Measurements from ENCODE around the gene FAT2. TPM values are rescaled to one million over a fixed set of nuclear protein-coding genes. Genes with fewer than 3 reads are reported as not detected.

The FAT2 gene
- total RNA-seq, 4 donors from 2014 or later = not detected

- no peak for DNase-seq
- in situ Hi-C loops (cut with MboI; ENCODE audit: low pct_ligation_motif_present in 1 of 4, low pct_unique_long_range_greater_than_20kb in 1 of 4, low sequenced_read_pairs in 3 of 4) = no loop called here
- no peaks in the 10 kb centered on the region for H3K9me3 ChIP-seq
- no peaks in the 10 kb centered on the region for H3K36me3 ChIP-seq
- intact Hi-C loops (cut with DNase I; ENCODE audit: low total_unique reads) = no loop called here
- TF ChIP-seq POLR2A (IDR thresholded peaks at IDR 0.05) = no peak
- no peak for TF ChIP-seq POLR2AphosphoS5 (IDR thresholded peaks at IDR 0.05)
- TF ChIP-seq EP300 (IDR thresholded peaks at IDR 0.05; ENCODE audit: low read depth) = no peak
- no peak for TF ChIP-seq CTCF (IDR thresholded peaks at IDR 0.05)
- WGBS, 2 donors (ENCODE audit: low coverage in 1 of 2) = 58 to 100% methylated on average over 2 to 6 of the region's 6 CpGs
- H3K4me1 ChIP-seq = no peaks in the 10 kb centered on the region
- no peak overlapping the region for H3K4me3 ChIP-seq
- no peak overlapping the region for H3K27ac ChIP-seq
- H3K27me3 ChIP-seq = no peaks in the 10 kb centered on the region
These were observed 34.3 kb downstream of the FAT2 start for GRCh38 chr5:151556806-151557205.

- Histone ChIP-seq H3K4me3 (no peak overlapping the region), H3K27me3 (no peaks in the 10 kb centered on the region), H3K27ac (no peak overlapping the region), H3K4me1 (no peaks in the 10 kb centered on the region), H3K9me3 (no peaks in the 10 kb centered on the region), H3K36me3 (no peaks in the 10 kb centered on the region)
- TF ChIP-seq CTCF (IDR thresholded peaks at IDR 0.05) = no peak
- TF ChIP-seq POLR2AphosphoS5 (IDR thresholded peaks at IDR 0.05) = no peak
- no peak for TF ChIP-seq POLR2A (IDR thresholded peaks at IDR 0.05)
- no peak for TF ChIP-seq EP300 (IDR thresholded peaks at IDR 0.05; ENCODE audit: low read depth)
- 72 to 76% methylated on average over 3 to 4 of the region's 4 CpGs for WGBS, 2 donors (ENCODE audit: low coverage in 1 of 2)
- in situ Hi-C loops (cut with MboI; ENCODE audit: low pct_ligation_motif_present in 1 of 4, low pct_unique_long_range_greater_than_20kb in 1 of 4, low sequenced_read_pairs in 3 of 4) (no loop called here), intact Hi-C loops (cut with DNase I; ENCODE audit: low total_unique reads) (no loop called here)
- DNase-seq = no peak
These were observed 35.2 kb downstream of the FAT2 start for GRCh38 chr5:151555760-151556576.

GRCh38 chr5:151553695-151554094 lies 37.4 kb downstream of the FAT2 start:
- WGBS, 2 donors (ENCODE audit: low coverage in 1 of 2) = 51 to 67% methylated on average over 4 to 5 of the region's 5 CpGs
- intact Hi-C loops (cut with DNase I; ENCODE audit: low total_unique reads) (no loop called here), in situ Hi-C loops (cut with MboI; ENCODE audit: low pct_ligation_motif_present in 1 of 4, low pct_unique_long_range_greater_than_20kb in 1 of 4, low sequenced_read_pairs in 3 of 4) (no loop called here)
- TF ChIP-seq POLR2A (IDR thresholded peaks at IDR 0.05) (no peak), EP300 (IDR thresholded peaks at IDR 0.05; ENCODE audit: low read depth) (no peak), CTCF (IDR thresholded peaks at IDR 0.05) (no peak), POLR2AphosphoS5 (IDR thresholded peaks at IDR 0.05) (no peak)
- no peak for DNase-seq
- no peak overlapping the region for H3K27ac ChIP-seq
- H3K9me3 ChIP-seq = no peaks in the 10 kb centered on the region
- no peak overlapping the region for H3K4me3 ChIP-seq
- H3K36me3 ChIP-seq = no peaks in the 10 kb centered on the region
- no peaks in the 10 kb centered on the region for H3K4me1 ChIP-seq
- no peaks in the 10 kb centered on the region for H3K27me3 ChIP-seq

- no peaks in the 10 kb centered on the region for H3K27me3 ChIP-seq
- H3K4me3 ChIP-seq = no peak overlapping the region
- no peak for TF ChIP-seq POLR2A (IDR thresholded peaks at IDR 0.05)
- TF ChIP-seq POLR2AphosphoS5 (IDR thresholded peaks at IDR 0.05) = no peak
- TF ChIP-seq CTCF (IDR thresholded peaks at IDR 0.05) = no peak
- TF ChIP-seq EP300 (IDR thresholded peaks at IDR 0.05; ENCODE audit: low read depth) = no peak
- WGBS, 2 donors (ENCODE audit: low coverage in 1 of 2) = 60 to 94% methylated on average over 1 to 10 of the region's 10 CpGs
- H3K27ac ChIP-seq = no peak overlapping the region
- H3K9me3 ChIP-seq = no peaks in the 10 kb centered on the region
- intact Hi-C loops (cut with DNase I; ENCODE audit: low total_unique reads) (no loop called here), in situ Hi-C loops (cut with MboI; ENCODE audit: low pct_ligation_motif_present in 1 of 4, low pct_unique_long_range_greater_than_20kb in 1 of 4, low sequenced_read_pairs in 3 of 4) (no loop called here)
- no peaks in the 10 kb centered on the region for H3K4me1 ChIP-seq
- H3K36me3 ChIP-seq = no peaks in the 10 kb centered on the region
- DNase-seq = no peak
These were observed 37.9 kb downstream of the FAT2 start for GRCh38 chr5:151553130-151553670.
